Astrocyte (in vitro differentiated cells and primary cell): ENCODE data around the gene FBN1.

ENCODE experiments used
- CTCF ChIP-seq: IDR thresholded peaks from 2 replicates; pipeline ENCODE4 v1.5.1; 2011; ENCODE audit warnings: low read depth, mild to moderate bottlenecking, inconsistent platforms, low read length, moderate library complexity; ENCODE audit not compliant: insufficient read depth
- EZH2 ChIP-seq: IDR thresholded peaks from 2 replicates; pipeline ENCODE4 v1.6.1; 2012; ENCODE audit warnings: mild to moderate bottlenecking, low read length, inconsistent platforms; ENCODE audit not compliant: insufficient read depth

- TF ChIP-seq CTCF (no peak), EZH2 (no peak)
These were observed 172.8 kb downstream of the FBN1 start for GRCh38 chr15:48472756-48473155.
